Measurements from ENCODE around the gene CRYZ.

DNA sequence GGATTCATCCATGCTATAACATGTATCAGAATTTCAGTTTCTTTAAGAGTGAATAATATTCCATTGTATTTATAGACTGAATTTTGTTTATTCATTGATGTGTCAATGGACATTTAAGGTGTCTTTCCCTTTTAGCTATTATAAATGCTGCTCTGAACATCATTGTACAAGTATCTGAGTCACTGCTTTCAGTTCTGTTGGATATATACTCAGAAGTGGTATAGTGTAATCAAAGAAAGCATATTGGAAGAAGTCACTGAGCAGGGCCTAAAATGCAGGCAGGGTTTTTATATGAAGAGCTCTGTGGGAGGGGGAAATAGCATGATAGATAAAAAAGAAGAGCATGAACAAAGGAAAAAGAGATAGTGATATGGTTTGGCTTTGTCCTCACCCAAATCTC lies 22.6 kb upstream of the CRYZ start:
- TF ChIP-seq CTCF (conservative IDR thresholded peaks at IDR 0.05) (no peak), ZFX (IDR thresholded peaks at IDR 0.05) (no peak)

Data from C4-2B (cell line).